ENCODE data around the gene FREM2.

The FREM2 gene

GRCh38 chr13:38686577-38687245 is at the start of gene FREM2:
FREM2 (plus strand) TSS chr13:38687077; CDS start chr13:38687345, 268 bp downstream.
- DNase-seq (ENCODE audit: low read depth in 2 of 3, low spot score in 2 of 3): no peak

- no peak for DNase-seq (ENCODE audit: low read depth in 2 of 3, low spot score in 2 of 3)
These were observed 49.3 kb upstream of the FREM2 start for GRCh38 chr13:38637576-38637975.

- DNase-seq (ENCODE audit: low read depth in 2 of 3, low spot score in 2 of 3): no peak
These were observed 45.5 kb upstream of the FREM2 start for GRCh38 chr13:38641164-38641948.

- no peak for DNase-seq (ENCODE audit: low read depth in 2 of 3, low spot score in 2 of 3)
These were observed 39.6 kb upstream of the FREM2 start for GRCh38 chr13:38647312-38647711.

GRCh38 chr13:38648912-38649311 is 38.0 kb upstream of the FREM2 start:
- DNase-seq (ENCODE audit: low read depth in 2 of 3, low spot score in 2 of 3): no peak

- DNase-seq (ENCODE audit: low read depth in 2 of 3, low spot score in 2 of 3): no peak
These were observed 30.2 kb upstream of the FREM2 start for GRCh38 chr13:38656699-38657098.

- DNase-seq (ENCODE audit: low read depth in 2 of 3, low spot score in 2 of 3): no peak
These were observed 29.7 kb upstream of the FREM2 start for GRCh38 chr13:38657191-38657590.

GRCh38 chr13:38658906-38659305 is 28.0 kb upstream of the FREM2 start:
- DNase-seq (ENCODE audit: low read depth in 2 of 3, low spot score in 2 of 3): no peak

- DNase-seq (ENCODE audit: low read depth in 2 of 3, low spot score in 2 of 3): no peak
These were observed 25.7 kb upstream of the FREM2 start for GRCh38 chr13:38661010-38661675.

GRCh38 chr13:38662362-38662761 is 24.5 kb upstream of the FREM2 start:
- no peak for DNase-seq (ENCODE audit: low read depth in 2 of 3, low spot score in 2 of 3)

- no peak for DNase-seq (ENCODE audit: low read depth in 2 of 3, low spot score in 2 of 3)
These were observed 22.0 kb upstream of the FREM2 start for GRCh38 chr13:38664906-38665305.

GRCh38 chr13:38667526-38668109 is 19.3 kb upstream of the FREM2 start:
- DNase-seq (ENCODE audit: low read depth in 2 of 3, low spot score in 2 of 3): no peak

- DNase-seq (ENCODE audit: low read depth in 2 of 3, low spot score in 2 of 3): no peak
These were observed 17.5 kb upstream of the FREM2 start for GRCh38 chr13:38669234-38669964.

- no peak for DNase-seq (ENCODE audit: low read depth in 2 of 3, low spot score in 2 of 3)
These were observed 16.2 kb upstream of the FREM2 start for GRCh38 chr13:38670627-38671026.

GRCh38 chr13:38671980-38672379 is 14.9 kb upstream of the FREM2 start:
- no peak for DNase-seq (ENCODE audit: low read depth in 2 of 3, low spot score in 2 of 3)

- no peak for DNase-seq (ENCODE audit: low read depth in 2 of 3, low spot score in 2 of 3)
These were observed 12.7 kb upstream of the FREM2 start for GRCh38 chr13:38674208-38674607.

- no peak for DNase-seq (ENCODE audit: low read depth in 2 of 3, low spot score in 2 of 3)
These were observed 6.0 kb upstream of the FREM2 start for GRCh38 chr13:38680912-38681311.

- no peak for DNase-seq (ENCODE audit: low read depth in 2 of 3, low spot score in 2 of 3)
These were observed 2.2 kb upstream of the FREM2 start for GRCh38 chr13:38684714-38685113.

- no peak for DNase-seq (ENCODE audit: low read depth in 2 of 3, low spot score in 2 of 3)
These were observed 1.4 kb upstream of the FREM2 start for GRCh38 chr13:38685431-38685830.

GRCh38 chr13:38685974-38686576 is 802 bp upstream of the FREM2 start:
- DNase-seq (ENCODE audit: low read depth in 2 of 3, low spot score in 2 of 3): no peak
